ENCODE measurements around the gene ASB3.
"Not testable (repeated sequence)": the region's sequence is repeated elsewhere in the genome, so short reads cannot be mapped to it uniquely, and the experiment has no call there.

ASB3 gene

DNA sequence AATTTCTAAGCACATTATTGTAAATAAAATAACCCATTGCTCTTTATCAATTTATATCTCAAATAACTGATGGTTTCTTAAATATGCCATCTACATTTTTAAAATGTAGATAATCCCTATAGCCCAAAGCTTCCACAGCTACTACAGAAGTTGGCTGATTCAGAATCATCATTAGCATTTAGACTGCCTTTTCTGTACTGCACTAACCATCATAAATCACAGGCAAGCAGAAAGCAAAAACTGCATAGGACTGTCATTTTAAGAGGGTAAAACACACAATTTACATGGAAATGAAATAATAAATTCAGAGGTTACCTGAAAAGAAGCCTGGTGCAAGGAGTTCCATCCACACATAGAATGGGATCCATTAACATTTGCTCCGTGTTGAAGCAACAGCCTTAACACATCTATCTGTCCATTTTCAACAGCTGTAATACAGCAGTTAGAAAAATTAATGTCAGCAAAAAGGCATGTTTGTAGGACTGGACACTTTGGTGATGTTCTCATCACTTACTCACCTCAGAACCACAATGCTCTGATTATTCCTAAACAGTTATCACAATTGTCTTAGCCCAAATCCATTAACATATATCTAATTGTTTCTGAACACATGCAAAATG, 57.5 kb downstream of the ASB3 start:
- no peak for DNase-seq

DNA sequence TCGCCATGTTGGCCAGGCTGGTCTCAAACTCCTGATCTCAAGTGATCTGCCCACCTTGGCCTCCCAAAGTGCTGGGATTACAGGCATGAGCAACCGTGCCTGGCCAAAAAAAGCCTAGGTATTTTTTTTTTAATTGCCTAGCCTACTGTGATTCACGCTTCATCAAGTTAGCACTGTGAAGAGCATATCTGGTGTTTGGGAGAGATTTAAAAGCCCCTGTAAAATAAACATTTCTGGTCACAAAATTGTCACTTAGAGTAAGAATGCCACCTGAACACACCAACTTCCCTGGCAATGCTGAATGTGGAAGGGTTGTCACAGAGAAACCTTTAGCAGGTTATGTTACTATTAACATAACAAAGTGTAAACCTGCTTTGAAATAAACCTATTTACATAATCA, 58.8 kb downstream of the ASB3 start:
- no peak for DNase-seq

DNA sequence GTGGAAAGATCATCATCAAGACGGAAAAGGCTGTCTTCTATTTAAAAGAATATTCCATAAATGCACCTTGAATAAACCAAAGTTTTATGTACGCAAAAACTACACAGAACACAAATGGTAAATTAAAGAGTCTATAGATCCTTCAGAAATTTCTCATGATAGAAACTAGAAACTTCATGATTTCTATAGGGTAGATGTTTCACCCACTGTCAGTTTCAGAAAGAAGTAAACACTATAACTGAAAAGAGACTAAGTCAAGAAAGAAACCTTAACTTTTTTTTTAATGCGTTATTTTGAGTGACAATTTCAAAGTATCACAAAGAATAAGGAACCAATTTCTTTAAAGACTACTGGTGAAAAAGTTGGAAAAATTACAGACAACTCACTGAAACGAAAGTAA, 61.1 kb downstream of the ASB3 start:
- DNase-seq: no peak

DNA sequence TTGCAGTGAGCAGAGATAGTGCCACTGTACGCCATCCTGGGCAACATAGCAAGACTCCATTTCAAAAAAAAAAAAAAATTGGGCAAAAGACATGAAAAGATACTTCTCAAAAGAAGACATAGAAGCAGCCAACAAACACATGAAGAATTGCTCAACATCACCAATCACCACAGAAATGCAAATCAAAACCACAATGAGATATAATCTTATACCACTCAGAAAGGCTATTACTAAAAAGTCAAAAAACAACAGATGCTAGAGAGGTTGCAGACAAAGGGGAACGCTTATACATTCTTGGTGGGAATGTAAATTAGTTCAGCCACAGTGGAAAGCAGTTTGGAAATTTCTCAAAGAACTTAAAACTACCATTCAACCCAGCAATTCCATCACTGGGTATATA, 62.2 kb downstream of the ASB3 start:
- no peak for DNase-seq

DNA sequence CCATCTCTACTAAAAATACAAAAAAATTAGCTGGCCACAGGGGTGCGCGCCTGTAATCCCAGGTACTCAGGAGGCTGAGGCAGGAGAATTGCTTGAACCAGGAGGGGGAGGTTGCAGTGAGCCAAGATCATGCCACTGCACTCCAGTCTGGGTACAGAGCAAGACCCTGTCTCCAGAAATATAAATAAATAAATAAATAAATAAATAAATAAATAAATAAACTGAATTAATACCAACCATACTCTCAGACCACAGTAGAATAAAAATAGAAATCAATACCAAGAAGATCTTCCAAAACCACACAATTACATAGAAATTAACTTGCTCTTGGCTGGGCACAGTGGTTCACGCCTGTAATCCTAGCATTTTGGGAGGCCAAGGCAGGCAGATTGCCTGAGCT, 65.8 kb downstream of the ASB3 start:
- not testable (repeated sequence) for DNase-seq

DNA sequence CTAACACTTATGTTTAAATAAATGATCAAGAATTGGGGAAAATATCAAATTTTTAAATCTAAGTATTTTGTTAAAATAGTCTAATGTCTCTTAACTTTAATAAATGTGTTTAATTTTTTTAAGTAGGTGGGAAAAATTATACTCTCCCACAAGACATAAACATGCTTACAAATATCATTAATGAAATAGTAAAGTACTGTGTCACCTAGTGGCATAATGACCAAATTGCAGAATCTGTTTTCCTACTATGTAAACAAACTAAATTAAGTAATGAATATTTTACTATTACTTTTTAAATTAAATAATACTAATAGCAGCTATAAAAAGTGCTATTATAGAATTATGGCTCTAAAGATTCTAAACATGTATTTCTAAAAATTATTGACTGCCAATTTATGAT, 71.2 kb downstream of the ASB3 start:
- peak; percentile 1 for DNase-seq

DNA sequence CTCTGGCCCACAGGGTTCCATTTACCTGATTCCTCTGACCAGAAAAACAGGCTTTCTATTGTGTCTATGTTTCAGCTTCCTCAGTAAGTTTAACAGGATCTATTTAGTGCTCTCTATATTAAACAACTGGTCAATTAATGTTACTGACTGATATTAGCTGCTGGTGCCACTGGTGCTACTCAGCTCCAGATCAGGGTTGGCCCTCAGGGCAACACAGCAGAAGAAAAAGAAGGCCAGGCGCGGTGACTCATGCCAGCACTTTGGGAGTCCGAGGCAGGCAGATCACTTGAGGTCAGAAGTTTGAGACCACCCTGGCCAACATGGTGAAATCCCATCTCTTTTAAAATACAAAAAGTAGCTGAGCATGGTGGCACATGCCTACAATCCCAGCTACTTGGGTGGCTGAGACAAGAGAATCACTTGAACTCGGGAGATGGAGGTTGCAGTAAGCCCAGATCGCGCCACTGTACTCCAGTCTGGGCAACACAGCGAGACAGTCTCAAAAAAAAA, 75.4 kb downstream of the ASB3 start:
- DNase-seq: no peak

DNA sequence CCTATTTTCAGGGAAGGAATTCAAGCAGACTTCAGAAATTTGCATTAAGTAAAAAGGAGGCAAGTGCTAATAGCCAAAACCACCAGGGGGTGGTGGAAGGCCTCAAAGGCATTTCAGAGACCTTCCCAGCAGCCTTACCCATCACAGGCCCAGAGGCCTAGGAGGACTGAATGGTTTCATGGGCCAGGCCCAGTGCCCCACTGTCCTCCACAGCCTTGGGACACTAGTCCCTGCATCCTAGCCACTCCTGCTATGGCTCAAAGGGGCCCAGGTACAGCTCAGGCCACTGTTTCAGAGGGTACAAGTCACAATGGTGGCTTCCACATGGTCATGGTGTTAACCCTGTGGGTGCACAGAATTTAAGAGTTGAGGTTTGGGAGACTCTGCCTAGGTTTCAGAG, 77.8 kb downstream of the ASB3 start:
- DNase-seq: no peak

DNA sequence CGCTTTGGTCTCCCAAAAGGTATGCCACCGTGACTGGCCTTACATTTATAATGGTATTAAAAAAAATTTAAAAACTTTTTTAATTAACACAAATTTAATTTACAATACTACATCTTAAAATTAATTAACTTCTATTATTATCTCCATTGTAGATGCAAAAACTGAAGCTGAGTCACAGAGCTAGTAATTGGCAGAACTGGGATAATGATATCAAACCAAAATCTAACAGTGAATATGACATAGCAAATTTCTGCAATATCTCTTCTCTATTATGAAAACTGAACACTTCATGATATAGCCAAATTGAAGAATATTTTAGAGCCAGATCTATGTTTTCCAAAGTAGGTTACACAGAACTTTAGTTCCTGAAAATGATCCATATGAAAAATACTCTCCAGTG, 85.5 kb downstream of the ASB3 start:
- DNase-seq: no peak

DNA sequence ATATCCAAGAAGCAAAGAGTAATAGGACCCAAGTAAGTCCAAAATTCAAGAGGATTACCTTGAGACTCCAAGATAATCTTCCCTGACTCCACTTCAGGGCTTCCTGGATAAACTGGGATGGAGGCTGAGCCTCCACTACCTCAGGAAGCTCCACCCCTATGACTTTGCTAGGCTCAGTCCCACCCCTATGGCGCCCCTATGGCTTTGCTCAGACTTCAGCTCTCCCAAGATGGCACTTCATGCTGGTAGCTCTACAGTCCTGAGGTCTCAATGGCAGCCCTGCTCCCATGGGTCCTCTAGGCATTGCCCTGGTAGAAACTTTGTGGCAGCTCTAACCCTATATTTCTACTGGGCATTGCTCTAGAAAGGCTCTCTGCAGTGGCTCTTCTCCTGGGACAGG, 89.1 kb downstream of the ASB3 start:
- DNase-seq: no peak

DNA sequence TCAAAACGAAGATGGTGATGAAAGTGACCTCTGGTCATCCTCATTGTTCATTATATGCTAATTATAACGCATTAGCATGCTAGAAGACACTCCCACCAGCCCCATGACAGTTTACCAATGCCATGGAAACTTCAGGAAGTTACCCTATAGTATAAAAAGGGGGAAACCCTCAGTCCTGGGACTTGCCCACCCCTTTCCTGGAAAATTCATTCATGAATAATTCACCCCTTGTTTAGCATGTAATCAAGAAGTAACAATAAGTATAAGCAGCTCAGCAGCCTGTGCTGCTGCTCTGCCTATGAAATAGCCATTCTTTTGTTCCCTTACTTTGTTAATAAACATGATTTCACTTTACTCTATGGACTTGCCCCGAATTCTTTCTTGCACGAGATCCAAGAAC, 89.7 kb downstream of the ASB3 start:
- no peak for DNase-seq

DNA sequence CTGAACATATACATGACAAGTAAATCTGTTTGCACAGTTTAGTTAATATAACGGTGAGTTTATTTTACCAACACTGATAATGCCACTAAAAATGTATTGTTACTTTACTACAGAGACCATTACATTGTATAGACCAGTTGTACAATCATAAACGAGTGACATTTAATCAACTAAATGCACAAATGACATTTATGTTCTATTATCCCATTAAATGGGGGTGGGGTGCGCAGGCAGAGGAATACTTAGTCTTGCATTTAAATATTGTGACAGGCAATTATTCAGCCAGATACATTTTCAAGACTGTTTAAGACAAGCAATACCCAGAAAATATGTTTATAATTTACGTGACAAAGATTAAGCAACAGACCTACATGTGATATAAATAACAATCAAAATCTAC, 91.2 kb downstream of the ASB3 start:
- DNase-seq: no peak

DNA sequence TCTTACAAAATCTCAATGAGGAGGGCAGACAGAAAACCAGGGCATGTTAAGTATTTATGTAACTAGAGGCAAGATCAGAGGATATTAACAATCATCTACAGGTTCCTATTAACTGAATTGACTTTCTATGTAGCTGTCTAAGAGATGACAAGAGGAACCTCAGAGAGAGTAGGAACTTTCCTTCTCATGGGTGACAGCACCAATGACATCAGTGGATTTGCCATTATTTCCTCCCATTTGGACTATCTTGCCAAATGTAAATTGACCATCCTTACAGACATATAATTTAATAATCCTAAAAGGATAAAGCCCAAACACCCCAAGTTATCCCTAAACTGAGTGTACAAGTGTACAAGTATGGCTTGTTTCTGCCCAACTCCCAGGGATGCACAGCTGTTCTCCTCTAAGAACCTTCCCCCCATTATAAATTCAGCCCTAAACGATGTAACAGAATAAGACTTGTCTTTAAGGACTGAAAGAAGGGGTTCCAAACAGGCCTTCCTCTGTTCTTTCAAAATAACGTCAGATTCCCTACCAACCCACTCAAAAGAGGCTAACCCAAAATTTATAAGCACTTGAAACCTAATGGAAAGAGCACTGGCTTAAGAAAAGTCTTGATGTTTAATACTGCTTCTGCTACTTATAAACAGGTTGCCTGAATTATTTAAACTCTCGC, 92.5 kb downstream of the ASB3 start:
- DNase-seq: no peak

DNA sequence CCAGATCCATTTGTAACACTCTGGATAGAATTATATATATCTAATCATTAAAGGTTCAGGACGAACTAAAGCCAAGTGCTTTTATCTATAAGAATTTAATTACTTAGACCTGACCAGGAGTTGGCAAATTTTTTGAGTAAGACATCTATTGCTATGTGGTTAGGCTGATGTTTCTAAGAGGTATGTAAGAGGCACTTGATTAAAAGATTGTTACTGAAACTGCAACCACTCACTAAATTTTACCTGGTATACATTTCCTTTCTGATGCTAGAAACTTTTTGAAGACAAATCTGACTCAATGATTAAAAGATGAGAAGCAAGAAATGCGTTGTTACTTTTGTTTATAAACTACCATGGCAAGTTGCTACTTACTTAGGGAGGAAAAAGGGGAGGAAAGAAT, 95.9 kb downstream of the ASB3 start:
- DNase-seq: no peak

DNA sequence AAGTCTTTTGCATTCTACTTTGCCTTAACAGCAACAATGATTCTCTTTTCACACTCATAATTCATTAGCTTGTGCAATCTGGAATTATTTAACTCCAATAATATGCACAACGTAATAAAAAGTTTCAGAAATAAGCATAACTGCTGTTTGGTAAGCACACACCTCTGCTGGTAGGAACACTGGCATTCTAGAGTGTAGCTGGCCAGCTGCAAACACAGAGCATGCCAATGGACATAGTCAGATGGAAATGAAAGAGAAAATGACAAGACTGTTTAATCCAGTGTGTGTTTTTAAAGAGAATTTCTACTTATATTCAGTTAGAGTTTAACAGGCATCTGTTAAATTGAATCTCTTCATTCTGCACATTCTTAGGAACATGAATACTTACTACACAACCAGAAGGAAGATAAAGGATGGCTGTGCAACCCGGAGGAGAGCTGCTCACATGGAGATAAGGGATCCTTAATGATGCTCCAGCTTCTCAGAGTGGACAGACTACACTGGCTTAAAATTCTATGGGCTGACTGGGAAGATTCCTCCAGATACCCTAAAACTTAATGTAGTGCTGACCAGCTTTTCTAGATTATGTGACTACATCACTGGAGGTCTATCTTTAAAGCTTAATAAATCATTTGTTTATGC, 113.8 kb downstream of the ASB3 start:
- no peak for DNase-seq

DNA sequence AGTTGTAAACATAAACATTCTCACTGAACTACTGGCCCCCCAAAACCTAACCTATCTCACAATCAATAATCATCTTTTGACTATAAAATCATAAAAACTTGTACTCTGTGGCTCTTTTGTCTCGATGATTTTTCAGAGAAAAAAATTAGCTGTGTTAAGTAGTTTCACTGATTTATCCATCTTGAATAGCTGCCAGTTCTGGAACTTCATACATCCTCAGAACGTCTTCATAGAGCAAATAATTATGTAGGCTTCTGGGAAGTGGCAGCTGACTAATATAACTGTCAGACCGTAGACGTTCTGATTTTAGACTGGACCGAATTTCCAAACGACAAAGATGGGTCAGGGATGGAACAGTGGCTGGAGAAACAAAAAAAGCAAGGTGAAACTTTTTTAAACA, 116.4 kb downstream of the ASB3 start:
- DNase-seq: no peak

DNA sequence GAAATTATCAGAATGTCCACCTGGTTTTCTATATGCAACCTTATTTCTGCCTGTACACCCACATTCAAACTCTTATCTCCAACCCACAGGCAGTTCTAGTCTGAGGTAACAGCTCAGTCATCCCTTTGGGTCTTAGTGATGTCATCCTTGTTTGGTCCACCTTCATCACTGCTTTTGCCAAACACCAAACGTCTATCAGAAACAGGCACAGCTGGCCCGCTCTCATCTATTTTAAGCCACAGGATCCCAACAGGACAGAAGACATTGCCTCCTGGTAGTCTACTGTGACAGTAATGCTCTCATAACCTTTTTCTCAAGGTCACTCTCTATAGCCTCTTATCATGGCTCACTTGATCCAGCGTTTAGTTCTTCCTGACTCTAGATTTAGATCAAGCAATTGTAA, 118.1 kb downstream of the ASB3 start:
- no peak for DNase-seq

DNA sequence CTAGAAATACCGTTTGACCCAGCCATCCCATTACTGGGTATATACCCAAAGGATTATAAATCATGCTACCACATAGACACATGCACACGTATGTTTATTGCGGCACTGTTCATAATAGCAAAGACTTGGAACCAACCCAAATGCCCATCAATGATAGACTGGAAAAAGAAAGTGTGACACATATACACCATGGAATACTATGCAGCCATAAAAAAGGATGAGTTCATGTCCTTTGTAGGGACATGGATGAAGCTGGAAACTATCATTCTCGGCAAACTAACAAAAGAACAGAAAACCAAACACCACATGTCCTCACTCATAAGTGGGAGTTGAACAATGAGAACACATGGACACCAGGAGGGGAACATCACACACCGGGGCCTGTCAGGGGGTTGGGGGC, 119.6 kb downstream of the ASB3 start:
- DNase-seq: not testable (repeated sequence)

DNA sequence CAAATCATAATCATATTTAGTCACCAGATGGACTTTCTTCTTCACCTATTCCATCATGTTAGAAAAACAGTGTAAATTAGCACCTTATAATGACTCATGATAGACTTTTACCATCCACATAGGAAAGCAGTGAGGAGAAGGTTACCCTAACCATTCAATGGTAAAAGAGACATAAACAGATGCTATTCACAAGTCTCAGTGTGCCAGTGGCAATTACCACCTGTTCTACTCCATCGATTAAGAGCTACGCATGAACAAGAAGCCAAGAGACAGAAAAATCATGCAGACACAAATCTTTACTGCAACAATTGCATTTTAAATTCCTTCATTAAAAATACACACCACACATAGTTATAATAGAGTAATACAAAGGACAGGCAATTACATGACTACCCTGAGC, 125.9 kb downstream of the ASB3 start:
- no peak for DNase-seq

DNA sequence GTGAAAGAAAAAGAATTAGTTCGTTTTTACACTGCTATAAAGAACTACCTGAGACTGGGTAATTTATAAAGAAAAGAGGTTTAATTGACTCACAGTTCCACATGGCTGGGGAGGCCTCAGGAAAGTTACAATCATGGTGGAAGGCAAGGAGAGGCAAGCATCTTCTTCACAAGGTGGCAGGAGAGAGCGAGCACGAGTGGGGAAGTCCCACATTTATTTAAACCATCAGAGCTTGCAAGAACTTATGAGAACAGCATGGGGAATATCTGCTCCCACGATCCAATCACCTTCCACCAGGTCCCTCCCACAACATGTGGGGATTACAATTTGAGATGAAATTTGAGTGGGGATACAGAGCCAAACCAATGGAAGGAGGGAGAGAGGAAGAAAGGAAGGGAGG, 128.3 kb downstream of the ASB3 start:
- DNase-seq: not testable (repeated sequence)

DNA sequence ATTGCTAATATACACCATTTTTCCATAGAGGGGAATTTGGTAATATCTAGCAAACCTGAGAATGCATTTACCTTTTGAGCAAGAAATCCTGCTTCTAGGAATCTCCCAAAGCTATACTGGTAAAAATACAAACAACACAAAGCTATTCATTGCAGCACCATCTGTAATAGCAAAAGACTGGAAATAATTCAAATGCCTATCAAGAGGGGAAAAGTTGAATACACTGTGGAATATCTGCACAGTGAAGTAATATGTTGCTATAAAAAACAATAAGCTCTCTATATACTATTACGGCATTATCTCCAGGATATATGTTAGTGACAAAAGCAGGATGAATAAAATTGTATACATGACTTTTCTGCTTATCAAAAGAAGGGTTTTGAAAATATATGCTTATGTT, 131.5 kb downstream of the ASB3 start:
- no peak for DNase-seq

DNA sequence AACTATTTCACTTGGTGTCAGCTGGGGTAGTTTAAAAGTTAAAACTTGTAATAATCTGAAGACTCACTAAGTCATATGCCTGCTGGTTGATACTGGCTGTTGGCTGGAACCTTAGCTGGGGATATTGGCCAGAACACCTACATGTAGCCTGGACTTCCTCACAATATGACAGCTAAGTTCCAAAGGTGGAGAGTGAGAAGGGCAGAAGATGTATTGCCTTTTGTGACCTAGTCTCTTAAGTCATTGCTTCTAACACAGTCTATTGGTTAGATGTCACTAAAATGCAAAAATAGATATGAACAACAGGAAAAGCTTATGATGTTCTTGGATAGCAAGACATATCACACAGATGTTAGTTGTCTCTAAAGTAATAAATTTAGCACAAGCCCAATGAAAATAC, 132.4 kb downstream of the ASB3 start:
- no peak for DNase-seq

DNA sequence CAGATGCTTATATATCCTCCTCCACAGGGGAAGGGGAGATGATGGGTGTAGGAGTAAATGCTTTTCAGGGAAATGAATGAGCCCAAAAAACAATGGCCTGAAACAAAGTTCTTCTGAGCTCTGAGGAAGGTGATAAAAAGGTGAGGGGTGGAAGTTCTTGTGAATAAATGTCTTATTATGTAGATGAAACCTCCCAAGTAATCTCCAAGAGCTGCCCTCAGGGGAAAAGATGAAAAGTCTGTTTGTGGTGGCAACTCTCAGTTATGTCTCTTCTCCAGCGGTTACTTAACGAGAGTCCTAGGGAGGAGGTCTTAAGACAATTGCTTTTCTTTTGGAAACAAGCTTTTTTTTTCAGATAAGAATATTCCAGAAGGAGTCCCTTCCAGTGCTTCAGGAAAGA, 134.6 kb downstream of the ASB3 start:
- DNase-seq: no peak

DNA sequence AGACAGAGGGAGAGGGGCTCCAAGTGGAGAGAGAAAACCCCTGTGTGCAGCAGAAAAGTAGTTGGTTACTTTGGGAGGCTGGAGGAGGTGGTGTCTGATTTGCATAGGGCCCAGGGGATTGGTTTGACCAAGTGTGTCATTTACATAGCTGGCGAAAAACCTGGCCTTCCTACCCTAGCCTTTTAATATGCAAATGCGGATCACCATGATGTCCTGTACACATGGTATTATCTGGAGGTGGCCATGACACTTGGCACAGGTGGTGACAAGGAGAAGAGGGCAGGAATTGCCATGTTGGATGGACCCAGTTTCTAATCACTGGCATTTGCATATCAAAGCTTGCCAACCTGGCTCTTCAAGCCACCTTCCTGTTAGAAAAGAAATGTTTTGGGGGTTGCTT, 140.0 kb downstream of the ASB3 start:
- no peak for DNase-seq

DNA sequence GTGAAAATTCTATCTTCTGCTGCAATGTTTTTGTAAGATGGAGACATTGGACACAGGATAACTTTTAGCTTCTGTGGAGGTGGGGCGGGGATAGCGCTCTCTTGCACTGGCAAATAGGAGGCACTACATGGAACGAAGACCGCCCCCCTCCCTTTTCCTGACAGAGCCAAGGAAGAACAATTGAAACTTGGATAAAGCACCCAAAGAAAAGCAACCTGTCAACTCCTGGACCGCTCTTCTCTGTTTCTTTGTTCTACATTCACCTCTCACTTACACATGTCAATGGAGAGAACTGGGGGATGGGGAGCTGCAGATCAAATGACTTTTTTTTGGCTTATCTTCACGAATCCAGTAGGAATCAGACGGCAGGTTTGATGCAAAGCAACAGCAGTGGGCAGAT, 145.5 kb downstream of the ASB3 start:
- no peak for DNase-seq

Measured in NCI-H345 (cell line).